H1 (cell line): Measurements from ENCODE around the gene IPO11. TPM values are rescaled to one million over a fixed set of nuclear protein-coding genes. Genes with fewer than 3 reads are reported as not detected.

Source experiments
- KDM4A ChIP-seq: IDR thresholded peaks from one replicate; pipeline ENCODE4 v1.7.1; 2012; ENCODE audit warnings: low read depth, mild to moderate bottlenecking, moderate library complexity, low read length, inconsistent platforms; ENCODE audit not compliant: severe bottlenecking
- MAX ChIP-seq: IDR thresholded peaks from 2 replicates; pipeline ENCODE4 v1.6.1; 2012; ENCODE audit warnings: inconsistent platforms
- SAP30 ChIP-seq: fragments of 300-600 bp; sonication (generic); IDR thresholded peaks from 2 replicates; pipeline ENCODE4 v1.7.1; 2012; ENCODE audit warnings: low read length, moderate library complexity, mild to moderate bottlenecking, inconsistent platforms; ENCODE audit not compliant: insufficient read depth, insufficient replicate concordance
- polyA plus RNA-seq, 7 experiments: library from polyadenylated mRNA; depleted of rRNA in 3 of 7; stranded (reverse) in 5 of 7; unstranded in 2 of 7; fragments of >200 nt in 5 of 7; fragments of 200-250 nt in 2 of 7; gene quantifications; 1 replicate in 5 of 7; 2 replicates in 1 of 7; 4 replicates in 1 of 7; pipeline versions ENCODE4 v1.2.1 to v1.2.3, GENCODE V29; 2011 to 2013; ENCODE audit warnings: missing spikeins in 2 of 7, mixed read lengths in 2 of 7
- total RNA-seq: library from RNA; stranded (reverse); fragmentation: NEBNext Ultra II Directional; extraction: Animal tissue kit (Norgen Biotek cat#: 25700); gene quantifications from 2 replicates; pipeline ENCODE4 v1.2.1, GENCODE V29; 2021

The IPO11 gene
- total and polyA plus RNA-seq, 2 of the 8 experiments (the other 6 are each of a cell fraction or from before 2014, with no cell fraction given), result 23.6 to 64.4 TPM

DNA sequence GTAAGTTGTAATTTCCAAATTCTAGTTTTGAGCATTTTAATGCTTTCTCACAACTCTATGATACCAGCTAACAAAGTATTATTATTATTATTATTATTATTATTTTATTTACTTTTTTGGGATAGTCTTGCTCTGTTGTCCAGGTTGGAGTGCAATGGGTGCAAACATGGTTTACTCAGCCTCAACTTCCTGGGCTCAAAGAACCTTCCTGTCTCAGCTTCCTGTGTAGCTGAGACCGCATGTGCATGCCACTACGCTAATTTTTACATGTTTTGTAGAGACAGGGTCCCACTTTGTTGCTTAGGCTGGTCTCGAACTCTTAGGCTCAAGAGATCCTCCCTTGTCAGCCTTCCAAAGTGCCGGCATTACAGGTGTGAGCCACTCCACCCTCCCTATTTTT is 193.1 kb downstream of the IPO11 start (continued):
- TF ChIP-seq SAP30 (no peak), MAX (no peak), KDM4A (no peak)
